IMR-90 (cell line): ENCODE data around the gene AGBL3. TPM values are rescaled to one million over a fixed set of nuclear protein-coding genes. Genes with fewer than 3 reads are reported as not detected.

ENCODE experiments used
- ATAC-seq: fragments of 200-7000 bp; cut with Tn5 transposase; 2 replicates; pipeline ENCODE4 v1.9.1; 2020; ENCODE audit warnings: low read depth, mild to moderate bottlenecking, moderate library complexity
- BruUV-seq: library from RNA; stranded (reverse); fragments of 400-500 nt; replicated peaks from 2 replicates; lab custom pipeline; 2021; lab: Mats Ljungman, UMichigan
- CTCF ChIA-PET: fragments of 300-600 bp; formaldehyde crosslinking; extraction: SDS; loops from one replicate; lab custom pipeline; 2021; ENCODE audit warnings: antibody characterized with exemption; lab: Yijun Ruan, JAX
- POLR2A ChIA-PET: fragments of 300-600 bp; sonication (Branson Sonifier 250); formaldehyde crosslinking; loops from one replicate; lab custom pipeline; 2022; ENCODE audit warnings: antibody characterized with exemption; ENCODE audit not compliant: unreplicated experiment; lab: Charles Lee
- DNase-seq: peaks from one replicate; pipeline ENCODE4 v3.0.0; 2013
- H2AFZ ChIP-seq: replicated peaks from 2 replicates; pipeline ENCODE3; 2013; ENCODE audit warnings: low read length, mild to moderate bottlenecking; ENCODE audit not compliant: poor library complexity
- H2AK5ac ChIP-seq: 2 replicates; pipeline ENCODE4 v1.6.1; 2013; ENCODE audit warnings: low read depth, low read length, inconsistent platforms
- H2AK9ac ChIP-seq: replicated peaks from 2 replicates; pipeline ENCODE3; 2013; ENCODE audit warnings: mild to moderate bottlenecking, low read depth, low read length, moderate library complexity; ENCODE audit not compliant: poor library complexity
- H2BK120ac ChIP-seq: 2 replicates; pipeline ENCODE4 v1.6.1; 2013; ENCODE audit warnings: low read depth, low read length, inconsistent platforms
- H2BK15ac ChIP-seq: 3 replicates; pipeline ENCODE4 v1.6.1; 2013; ENCODE audit warnings: low read depth, low read length, inconsistent platforms
- H2BK20ac ChIP-seq: 2 replicates; pipeline ENCODE4 v1.6.1; 2013; ENCODE audit warnings: low read depth, mild to moderate bottlenecking, inconsistent platforms, low read length, moderate library complexity
- H2BK5ac ChIP-seq: 2 replicates; pipeline ENCODE4 v1.6.1; 2013; ENCODE audit warnings: mild to moderate bottlenecking, low read depth, low read length, inconsistent platforms; ENCODE audit not compliant: poor library complexity, severe bottlenecking
- H3K14ac ChIP-seq: replicated peaks from 2 replicates; pipeline ENCODE4 v1.6.1; 2013; ENCODE audit warnings: low read depth, low read length, inconsistent platforms
- H3K18ac ChIP-seq: 2 replicates; pipeline ENCODE4 v1.6.1; 2013; ENCODE audit warnings: low read depth, low read length, control low read depth
- H3K23ac ChIP-seq: 2 replicates; pipeline ENCODE4 v1.6.1; 2013; ENCODE audit warnings: low read depth, low read length, inconsistent platforms
- H3K27ac ChIP-seq: 2 replicates; pipeline ENCODE4 v1.5.1; 2013; ENCODE audit warnings: mild to moderate bottlenecking, control low read depth, low read length; ENCODE audit not compliant: insufficient read depth
- H3K27me3 ChIP-seq: 2 replicates; pipeline ENCODE4 v1.6.1; 2013; ENCODE audit warnings: low read length; ENCODE audit not compliant: control insufficient read depth, insufficient read depth
- H3K36me3 ChIP-seq: 2 replicates; pipeline ENCODE4 v1.6.1; 2013; ENCODE audit warnings: low read length, mixed read lengths; ENCODE audit not compliant: control insufficient read depth, insufficient read depth
- H3K4ac ChIP-seq: 2 replicates; pipeline ENCODE4 v1.6.1; 2013; ENCODE audit warnings: low read depth, low read length, inconsistent platforms
- H3K4me1 ChIP-seq: 2 replicates; pipeline ENCODE4 v1.6.1; 2013; ENCODE audit warnings: low read length, mixed read lengths; ENCODE audit not compliant: control insufficient read depth, insufficient read depth
- H3K4me2 ChIP-seq: 2 replicates; pipeline ENCODE4 v1.6.1; 2013; ENCODE audit warnings: low read depth, mild to moderate bottlenecking, control low read depth, low read length, moderate library complexity
- H3K4me3 ChIP-seq: 2 replicates; pipeline ENCODE4 v1.5.1; 2013; ENCODE audit warnings: low read depth, mild to moderate bottlenecking, control low read depth, low read length, moderate library complexity; ENCODE audit not compliant: insufficient read depth
- H3K56ac ChIP-seq: 2 replicates; pipeline ENCODE4 v1.6.1; 2013; ENCODE audit warnings: low read length, inconsistent platforms; ENCODE audit not compliant: insufficient read depth; ENCODE audit errors: extremely low read depth
- H3K79me1 ChIP-seq, 2 experiments: 2 replicates each; pipeline ENCODE4 v1.6.1; 2013; ENCODE audit warnings: low read length in 2 of 2, inconsistent platforms in 1 of 2, low read depth in 1 of 2
- H3K9ac ChIP-seq: 2 replicates; pipeline ENCODE4 v1.6.1; 2013; ENCODE audit warnings: low read depth, low read length, control low read depth
- H3K9me1 ChIP-seq: 2 replicates; pipeline ENCODE4 v1.6.1; 2013; ENCODE audit warnings: low read length, inconsistent platforms; ENCODE audit not compliant: insufficient read depth
- H3K9me3 ChIP-seq: 2 replicates; pipeline ENCODE4 v1.6.1; 2013; ENCODE audit warnings: low read length; ENCODE audit not compliant: control insufficient read depth, insufficient read depth
- H4K20me1 ChIP-seq: 2 replicates; pipeline ENCODE4 v1.6.1; 2013; ENCODE audit warnings: low read length, inconsistent platforms; ENCODE audit not compliant: insufficient read depth
- H4K5ac ChIP-seq: 2 replicates; pipeline ENCODE4 v1.6.1; 2013; ENCODE audit warnings: mild to moderate bottlenecking, low read depth, low read length, control low read depth
- H4K8ac ChIP-seq, 2 experiments: 2 replicates each; pipeline ENCODE4 v1.6.1; 2013; ENCODE audit warnings: low read depth in 2 of 2, low read length in 2 of 2, control low read depth in 1 of 2, inconsistent platforms in 1 of 2
- H4K91ac ChIP-seq: 2 replicates; pipeline ENCODE4 v1.6.1; 2013; ENCODE audit warnings: low read depth, low read length, inconsistent platforms; ENCODE audit not compliant: insufficient read depth
- BHLHE40 ChIP-seq: fragments of 150-350 bp; IDR thresholded peaks from 2 replicates; pipeline ENCODE4 v1.6.1; 2016; ENCODE audit warnings: mild to moderate bottlenecking, low read depth, low read length
- MAFK ChIP-seq: IDR thresholded peaks from 2 replicates; pipeline ENCODE4 v1.6.1; 2012; ENCODE audit warnings: low read depth, low read length, improper control_type of control experiment
- MXI1 ChIP-seq: IDR thresholded peaks from 2 replicates; pipeline ENCODE4 v1.6.1; 2012; ENCODE audit warnings: low read depth, mild to moderate bottlenecking, low read length, moderate library complexity, borderline replicate concordance
- POLR2A ChIP-seq: IDR thresholded peaks from 2 replicates; pipeline ENCODE4 v1.6.1; 2012; ENCODE audit warnings: mild to moderate bottlenecking, low read depth, low read length
- RAD21 ChIP-seq: IDR thresholded peaks from 2 replicates; pipeline ENCODE4 v1.6.1; 2012; ENCODE audit warnings: low read length, improper control_type of control experiment
- WGBS, 2 experiments: methylation state at CpG; one replicate each; pipeline versions ENCODE4 v1.1.5 to v1.1.7; 2013; ENCODE audit warnings: missing lambda C conversion rate in 2 of 2; ENCODE audit not compliant: insufficient read length in 1 of 2; ENCODE audit errors: extremely low coverage in 2 of 2; 5-methylcytosine and 5-hydroxymethylcytosine counted together
- dilution Hi-C: fragments of 300-500 bp; cut with HindIII; formaldehyde crosslinking; loops from one replicate; pipeline ENCODE4 v1.14.3; 2018; ENCODE audit warnings: low sequenced_read_pairs; ENCODE audit not compliant: unreplicated experiment
- in situ Hi-C: fragments of 300-500 bp; cut with MboI; formaldehyde crosslinking; loops from 3 replicates; pipeline ENCODE4 v1.14.3; 2019; ENCODE audit warnings: low sequenced_read_pairs, inconsistent platforms, mixed read lengths
- intact Hi-C: fragments of 100-400 bp; cut with micrococcal nuclease; formaldehyde crosslinking; loops from 2 replicates; pipeline ENCODE4 v1.10.0; 2022
- polyA plus RNA-seq, 3 experiments: library from polyadenylated mRNA; depleted of rRNA; stranded (reverse); fragments of >200 nt; gene quantifications; 2 replicates each; pipeline ENCODE4 v1.2.3, GENCODE V29; 2012; ENCODE audit warnings: low replicate concordance in 1 of 3
- total RNA-seq: library from RNA; depleted of rRNA; stranded (reverse); fragments of >200 nt; gene quantifications from 2 replicates; pipeline ENCODE4 v1.2.3, GENCODE V29; 2012
- TF ChIP-seq, protein P1 (sequence below): fragments of 150-350 bp; IDR thresholded peaks from 2 replicates; pipeline ENCODE4 v1.6.1; 2016; ENCODE audit warnings: low read depth, mild to moderate bottlenecking, low read length, moderate library complexity, borderline replicate concordance

Gene AGBL3
- total and polyA plus RNA-seq, 2 of the 4 experiments (the other 2 are of a cell fraction) = 0.18 to 0.65 TPM

DNA sequence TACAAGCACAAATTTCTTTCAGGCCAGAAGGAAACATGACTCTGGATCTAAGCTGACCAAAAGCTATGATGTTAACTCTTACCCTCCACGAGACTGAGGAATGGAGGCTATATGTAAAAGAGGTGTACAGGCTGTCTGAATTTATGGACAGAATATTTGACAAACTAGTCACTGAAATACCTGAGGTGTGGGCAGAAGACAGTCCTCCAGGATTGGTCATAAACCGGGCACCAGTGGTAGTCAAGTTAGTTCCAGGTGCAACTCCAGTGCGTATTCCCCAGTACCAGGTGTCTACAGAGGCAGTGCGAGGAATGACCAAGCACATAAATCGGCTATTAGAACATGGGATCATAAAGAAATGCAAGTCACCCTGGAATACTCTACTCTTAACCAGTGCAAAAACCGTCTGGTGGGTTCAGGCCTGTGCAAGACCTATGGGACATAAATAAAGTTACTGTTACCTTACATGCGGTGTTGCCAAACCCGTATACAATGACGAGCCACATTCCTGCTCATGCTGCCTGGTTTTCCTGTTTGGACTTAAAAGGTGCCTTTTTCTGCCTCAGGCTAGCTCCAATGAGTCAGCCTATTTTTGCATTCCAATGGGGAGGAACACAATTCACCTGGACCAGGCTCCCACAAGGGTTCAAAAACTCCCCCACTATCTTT lies 190.9 kb downstream of the AGBL3 start:
- H2AK9ac ChIP-seq = no peak overlapping the region
- H4K8ac ChIP-seq = no peak overlapping the region
- no peak overlapping the region for H3K4me3 ChIP-seq
- H3K79me1 ChIP-seq = no peaks in the 10 kb centered on the region
- no peak overlapping the region for H2BK15ac ChIP-seq
- dilution Hi-C loops (no loop called here), intact Hi-C loops (no loop called here), in situ Hi-C loops (no loop called here)
- H3K18ac ChIP-seq = no peak overlapping the region
- H2BK5ac ChIP-seq = no peak overlapping the region
- no TSS peak for BruUV-seq
- H2BK20ac ChIP-seq = no peak overlapping the region
- no peak overlapping the region for H3K23ac ChIP-seq
- H2AK5ac ChIP-seq = no peak overlapping the region
- H3K4me2 ChIP-seq = no peak overlapping the region
- H3K9me1 ChIP-seq = no peaks in the 10 kb centered on the region
- no peak overlapping the region for H4K5ac ChIP-seq
- no peak for TF ChIP-seq MXI1
- TF ChIP-seq POLR2A = no peak
- no peak for TF ChIP-seq BHLHE40
- TF ChIP-seq, protein P1, sequence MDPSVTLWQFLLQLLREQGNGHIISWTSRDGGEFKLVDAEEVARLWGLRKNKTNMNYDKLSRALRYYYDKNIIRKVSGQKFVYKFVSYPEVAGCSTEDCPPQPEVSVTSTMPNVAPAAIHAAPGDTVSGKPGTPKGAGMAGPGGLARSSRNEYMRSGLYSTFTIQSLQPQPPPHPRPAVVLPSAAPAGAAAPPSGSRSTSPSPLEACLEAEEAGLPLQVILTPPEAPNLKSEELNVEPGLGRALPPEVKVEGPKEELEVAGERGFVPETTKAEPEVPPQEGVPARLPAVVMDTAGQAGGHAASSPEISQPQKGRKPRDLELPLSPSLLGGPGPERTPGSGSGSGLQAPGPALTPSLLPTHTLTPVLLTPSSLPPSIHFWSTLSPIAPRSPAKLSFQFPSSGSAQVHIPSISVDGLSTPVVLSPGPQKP = no peak
- TF ChIP-seq MAFK = no peak
- TF ChIP-seq RAD21 = no peak
- no peak overlapping the region for H3K14ac ChIP-seq
- ATAC-seq (no peak), DNase-seq (no peak)
- CTCF ChIA-PET = no interaction called here
- no peak overlapping the region for H2AFZ ChIP-seq
- H3K27me3 ChIP-seq = no peaks in the 10 kb centered on the region
- H3K27ac ChIP-seq = no peak overlapping the region
- no peak overlapping the region for H3K4ac ChIP-seq
- no peak overlapping the region for H3K56ac ChIP-seq
- H3K9me3 ChIP-seq = peaks cover 27% of the 10 kb centered on the region
- H4K91ac ChIP-seq = no peak overlapping the region
- H2BK120ac ChIP-seq = no peak overlapping the region
- no peaks in the 10 kb centered on the region for H3K4me1 ChIP-seq
- 0 out of 2 replicates have a peak, but pooled peaks cover 2% of the 10 kb centered on the region for H3K36me3 ChIP-seq
- H3K9ac ChIP-seq = no peak overlapping the region
- POLR2A ChIA-PET = no interaction called here
- no peaks in the 10 kb centered on the region for H4K20me1 ChIP-seq
- WGBS, 2 experiments = 89% methylated on average over 5 of the region's 9 CpGs; no CpG with 5 or more reads in 1 of the 2 experiments
